ENCODE data around the gene DPH2.

DPH2 gene

DNA sequence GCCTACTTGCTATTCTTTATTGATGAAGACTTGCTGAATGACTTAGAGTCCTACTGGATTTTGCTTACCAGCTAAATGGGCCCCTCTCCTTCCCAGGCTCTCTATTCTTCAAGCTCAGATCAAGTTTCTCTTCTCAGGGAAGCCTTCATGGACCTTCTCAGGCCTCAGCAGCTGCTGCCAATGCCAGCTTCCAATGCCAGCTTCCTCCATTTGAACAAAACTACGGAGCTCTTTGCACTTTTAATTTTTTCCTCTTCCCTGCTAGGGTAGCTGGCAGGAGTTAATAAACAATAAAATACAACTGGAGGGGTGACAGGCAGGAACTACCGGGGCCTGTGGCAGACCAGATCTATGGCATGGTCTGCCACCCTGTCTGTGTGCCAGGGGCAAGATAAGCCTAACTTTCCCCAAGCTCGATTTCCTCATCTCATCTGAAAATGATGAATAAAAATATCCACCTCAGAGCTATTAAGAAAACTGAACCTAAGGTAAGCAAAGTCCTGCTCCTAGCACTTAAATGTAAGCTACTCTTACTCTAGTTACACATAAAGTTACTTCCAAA lies 24.1 kb upstream of the DPH2 start:
- DNase-seq: no peak

DNA sequence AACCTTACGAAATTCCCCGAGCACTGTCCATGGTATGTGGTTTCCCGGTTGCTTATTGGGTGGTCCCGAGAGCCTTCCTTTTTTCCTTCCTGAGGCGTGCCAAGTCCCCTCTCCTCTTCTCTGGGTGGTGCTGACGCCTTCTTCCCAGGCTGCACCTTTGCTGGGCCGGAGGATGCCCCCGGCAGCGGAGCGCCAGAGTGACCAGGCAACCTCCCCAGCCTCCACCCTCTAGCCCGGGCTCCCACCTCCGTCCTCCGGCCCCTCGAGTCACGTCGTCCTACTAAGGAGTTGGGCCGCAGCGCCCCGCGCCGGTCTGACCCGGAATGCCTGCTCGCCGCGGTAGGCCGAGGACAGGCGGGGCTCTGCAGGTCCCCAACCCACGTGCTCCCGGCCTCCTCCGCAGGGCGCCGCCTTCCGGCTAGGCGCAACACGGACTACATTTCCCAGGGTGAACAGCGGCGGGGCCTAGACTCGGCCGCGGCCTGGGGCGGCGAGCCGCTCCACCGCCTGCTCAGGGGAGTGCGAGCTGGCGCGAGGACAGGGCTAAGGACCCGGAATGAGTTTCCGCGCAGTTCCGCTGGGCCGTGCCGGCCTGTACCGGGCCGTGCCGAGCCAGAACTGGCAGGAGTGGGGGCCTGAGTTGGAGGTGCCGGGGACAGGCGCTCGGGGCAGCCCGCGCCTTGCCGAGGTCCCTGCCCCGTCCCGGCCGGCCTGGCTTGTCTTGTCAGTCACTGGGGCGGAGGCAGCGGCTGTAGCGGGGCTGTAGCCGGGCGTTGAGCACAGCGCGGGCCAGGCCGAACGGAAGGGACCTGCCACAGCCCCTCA lies 23.4 kb upstream of the DPH2 start, which contains the start of gene IPO13:
TSS of gene IPO13 (plus strand) at position 715 of the 825 bp plus-strand sequence. CDS start 651 bp downstream, outside the sequence.
- DNase-seq: peak; percentile 98

DNA sequence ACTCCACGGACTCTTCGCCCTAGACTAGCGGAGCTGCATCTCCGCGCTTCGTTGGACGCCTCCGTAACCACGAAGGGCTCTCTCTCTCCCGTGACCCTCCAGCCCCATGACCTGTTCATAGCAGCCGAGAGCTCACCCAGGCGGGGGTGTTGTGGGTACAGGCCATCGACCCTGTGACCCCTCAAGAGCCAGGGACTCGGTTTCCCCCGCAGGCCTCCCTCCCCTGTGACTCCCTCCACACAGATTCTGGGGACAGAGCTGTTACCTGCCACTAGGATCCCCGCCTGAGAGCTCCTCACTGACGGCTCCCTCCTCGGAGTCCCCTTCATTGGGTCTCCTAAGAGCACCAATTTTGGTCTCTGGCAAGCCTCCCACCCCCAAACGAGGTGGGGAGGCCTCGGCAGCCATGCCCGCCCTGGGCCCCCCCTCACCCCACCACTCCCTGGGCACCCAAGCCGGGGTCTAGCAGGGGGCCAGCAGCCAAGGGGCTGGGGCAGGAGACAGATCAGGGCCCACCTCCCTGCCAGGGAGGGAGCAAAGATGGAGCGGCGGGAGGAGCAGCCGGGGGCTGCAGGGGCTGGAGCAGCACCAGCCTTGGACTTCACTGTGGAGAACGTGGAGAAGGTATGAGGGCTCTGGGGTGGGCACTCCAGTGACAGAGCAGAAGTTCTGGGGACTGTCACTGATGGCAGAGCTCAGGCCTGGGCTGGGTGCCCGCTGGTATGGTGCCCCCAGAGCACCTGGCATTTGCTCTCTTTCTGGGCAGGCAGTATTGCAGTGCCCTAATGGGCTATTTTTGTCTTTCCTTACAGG lies 22.5 kb upstream of the DPH2 start:
- no peak for DNase-seq

GRCh38 chr1:43947874-43948437 lies 21.9 kb upstream of the DPH2 start:
- peak; percentile 34 for DNase-seq

- no peak for DNase-seq
These were observed 20.1 kb upstream of the DPH2 start for GRCh38 chr1:43949678-43950077.

DNA sequence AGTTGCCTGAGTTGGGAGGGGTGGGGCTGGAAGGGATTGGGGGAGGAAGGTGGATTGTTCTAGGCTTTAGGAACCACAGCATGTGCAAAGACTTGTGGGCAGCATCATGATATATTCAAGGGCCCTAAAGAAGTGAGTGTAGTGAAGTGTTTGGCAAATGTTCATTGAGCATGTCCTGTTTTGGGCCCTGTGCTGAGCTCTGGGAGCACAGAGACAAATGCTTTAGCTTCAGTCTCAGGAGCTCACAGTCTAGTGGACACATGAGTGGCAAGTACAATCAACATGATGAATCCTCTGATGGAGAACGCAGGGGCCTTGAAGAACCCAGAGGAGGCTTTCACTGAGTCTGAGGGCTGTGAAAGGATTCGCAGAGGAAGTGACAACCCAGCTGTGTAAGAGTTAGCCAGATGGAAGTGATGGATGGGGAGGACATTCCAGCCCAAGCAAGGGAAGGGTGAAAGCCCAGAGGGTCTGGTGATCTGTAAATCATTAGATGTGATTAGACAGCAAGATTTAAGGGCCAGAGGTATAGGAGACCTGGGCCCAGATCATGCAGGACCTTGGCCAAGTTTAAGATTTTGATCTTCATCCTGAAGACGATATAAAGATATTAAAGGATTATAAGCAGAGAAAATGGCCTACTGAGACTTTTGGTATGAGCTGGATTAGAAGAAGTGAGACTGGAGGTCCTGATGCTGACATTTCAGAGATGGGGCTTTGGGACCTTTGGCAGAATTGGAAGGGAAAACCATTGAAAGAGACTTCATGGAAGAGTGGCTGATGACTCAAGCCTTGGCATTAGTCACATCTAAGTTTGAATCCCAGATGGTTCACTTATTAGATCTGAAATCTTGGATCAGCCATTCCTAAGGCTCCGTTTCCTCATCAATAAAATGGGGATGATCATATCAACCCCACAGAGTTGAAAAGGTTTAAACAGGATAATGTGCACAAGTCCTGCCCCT lies 18.5 kb upstream of the DPH2 start:
- no peak for DNase-seq

GRCh38 chr1:43952731-43953346 lies 17.0 kb upstream of the DPH2 start:
- no peak for DNase-seq

DNA sequence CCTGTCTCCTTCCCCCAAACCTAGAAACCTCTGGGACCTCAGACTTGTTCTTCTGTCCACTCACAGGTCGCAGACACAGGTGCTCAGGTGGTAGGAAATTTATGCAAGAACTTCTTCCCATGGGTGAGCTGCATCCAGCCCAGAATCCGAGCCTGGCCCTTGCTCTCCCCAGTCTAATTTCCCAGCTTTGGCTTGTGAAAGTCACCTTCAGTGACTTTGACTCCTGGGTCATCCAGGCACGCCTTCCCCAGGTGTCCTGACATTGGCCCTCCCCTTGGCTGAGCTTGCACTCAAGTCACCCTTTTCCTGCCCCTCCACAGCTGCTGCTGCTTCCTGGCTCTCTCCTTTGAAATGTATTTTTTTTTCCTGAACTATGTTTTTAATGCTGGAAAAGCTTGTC lies 16.4 kb upstream of the DPH2 start:
- no peak for DNase-seq

GRCh38 chr1:43954036-43954435 lies 15.8 kb upstream of the DPH2 start:
- peak; percentile 88 for DNase-seq

- DNase-seq: no peak
These were observed 13.6 kb upstream of the DPH2 start for GRCh38 chr1:43956234-43956633.

GRCh38 chr1:43957407-43958040 lies 12.3 kb upstream of the DPH2 start:
- DNase-seq: peak; percentile 14

GRCh38 chr1:43958351-43959255 lies 11.2 kb upstream of the DPH2 start:
- DNase-seq: no peak

DNA sequence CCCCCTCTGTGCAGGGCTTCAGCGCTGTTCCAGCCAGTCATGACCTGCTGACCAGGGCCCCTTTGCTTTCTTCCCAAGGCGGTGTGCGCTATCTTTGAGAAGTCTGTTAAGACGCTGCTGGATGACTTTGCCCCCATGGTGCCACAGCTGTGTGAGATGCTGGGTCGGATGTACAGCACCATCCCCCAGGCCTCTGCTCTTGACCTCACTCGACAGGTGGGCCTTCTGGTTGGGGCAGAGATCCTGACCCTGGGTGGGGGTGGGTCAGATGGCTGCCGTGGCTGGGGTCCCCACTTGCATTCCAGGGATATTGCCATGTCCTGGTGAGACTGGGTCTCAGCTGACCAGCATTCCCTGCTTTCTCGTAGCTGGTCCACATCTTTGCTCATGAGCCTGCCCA lies 9.0 kb upstream of the DPH2 start:
- DNase-seq: no peak

DNA sequence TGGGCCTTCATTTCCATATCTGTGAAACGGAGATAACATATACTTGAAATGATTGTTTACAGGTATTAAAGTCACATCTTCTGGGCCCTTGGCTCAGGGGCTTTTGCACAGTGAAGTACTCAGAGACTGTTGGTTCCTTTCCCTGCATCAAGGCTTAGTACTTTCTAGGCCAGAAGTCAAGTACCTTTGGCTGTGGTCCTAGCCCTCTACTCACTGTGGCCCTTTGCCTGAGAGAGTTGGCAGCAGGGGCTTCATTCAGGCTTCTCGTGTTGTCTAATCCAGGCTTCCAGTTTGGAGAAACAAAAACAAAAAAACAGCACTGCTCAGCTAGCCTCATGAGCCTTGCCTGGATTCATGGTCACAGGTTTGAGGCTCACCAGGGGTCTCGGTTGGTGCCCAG lies 8.1 kb upstream of the DPH2 start:
- no peak for DNase-seq

- DNase-seq: peak; percentile 68
These were observed 7.5 kb upstream of the DPH2 start for GRCh38 chr1:43962324-43962723.

GRCh38 chr1:43963006-43963405 lies 6.8 kb upstream of the DPH2 start:
- DNase-seq: no peak

DNA sequence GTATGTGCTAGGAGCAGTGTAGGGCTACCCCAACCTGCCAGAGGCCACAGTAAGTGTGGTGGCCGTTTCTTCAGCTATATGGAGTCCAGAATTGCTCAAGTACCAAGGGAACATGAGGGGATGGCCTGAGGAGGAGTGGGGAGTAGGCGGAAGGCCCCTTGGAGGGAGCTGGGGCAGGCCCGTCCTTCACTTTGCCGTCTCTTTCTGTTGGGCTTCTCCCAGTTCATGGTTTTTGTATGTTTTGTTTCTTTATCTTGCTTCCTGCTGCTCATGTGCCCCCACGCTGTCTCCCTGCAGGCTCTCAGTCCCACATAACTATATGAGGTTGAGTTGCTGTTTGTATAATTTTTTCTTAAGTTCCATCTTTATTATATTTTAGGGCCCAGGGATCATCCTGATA lies 5.9 kb upstream of the DPH2 start:
- no peak for DNase-seq

DNA sequence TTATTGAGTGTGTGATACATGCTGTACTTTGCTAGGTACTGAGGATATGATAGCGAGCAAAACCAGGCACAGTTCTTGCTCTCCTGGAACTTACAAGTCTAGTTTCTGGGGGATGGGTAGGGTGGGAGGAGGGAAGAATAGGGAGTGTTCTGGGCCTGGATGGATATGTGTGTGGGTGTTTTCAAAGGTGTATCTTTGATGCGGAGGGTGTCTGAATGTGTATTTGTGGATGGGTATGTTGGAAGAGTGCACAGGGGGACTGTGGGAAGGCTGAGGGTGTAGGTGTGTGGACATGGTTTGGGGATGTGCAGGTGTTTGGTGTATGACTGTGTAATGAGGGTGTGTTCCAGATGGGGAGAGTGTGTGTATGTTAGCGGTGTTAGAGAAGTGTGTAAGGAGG lies 4.5 kb upstream of the DPH2 start:
- no peak for DNase-seq

DNA sequence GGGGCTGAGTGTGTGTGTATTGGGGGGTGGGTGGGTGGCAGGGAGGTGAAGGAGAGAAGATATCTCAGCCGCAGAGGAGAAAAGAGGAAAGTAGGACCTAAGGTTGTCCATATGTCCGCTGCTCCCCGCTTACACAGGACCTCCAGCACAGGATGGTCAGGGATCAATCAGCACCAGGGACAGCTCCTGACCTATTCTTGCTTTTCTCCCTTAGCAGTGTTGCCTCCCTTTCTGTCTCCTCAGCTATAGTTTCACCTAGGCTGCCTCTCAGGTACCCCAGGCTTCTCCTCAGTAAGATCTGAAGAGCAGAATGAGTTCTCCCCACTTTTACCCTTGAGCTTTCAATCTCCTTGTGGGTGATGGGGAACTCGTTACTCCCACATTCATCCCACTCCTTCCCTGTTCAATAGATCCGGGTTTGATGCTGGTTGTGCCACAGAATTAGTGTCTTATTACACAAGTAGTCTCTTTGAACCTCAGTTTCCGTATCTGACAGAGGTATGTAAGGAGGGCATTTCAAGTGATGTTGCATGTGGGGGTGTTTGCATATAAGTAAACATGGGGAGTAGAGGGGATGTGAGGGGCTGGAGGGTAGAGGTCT lies 1.4 kb upstream of the DPH2 start:
- DNase-seq: no peak

DNA sequence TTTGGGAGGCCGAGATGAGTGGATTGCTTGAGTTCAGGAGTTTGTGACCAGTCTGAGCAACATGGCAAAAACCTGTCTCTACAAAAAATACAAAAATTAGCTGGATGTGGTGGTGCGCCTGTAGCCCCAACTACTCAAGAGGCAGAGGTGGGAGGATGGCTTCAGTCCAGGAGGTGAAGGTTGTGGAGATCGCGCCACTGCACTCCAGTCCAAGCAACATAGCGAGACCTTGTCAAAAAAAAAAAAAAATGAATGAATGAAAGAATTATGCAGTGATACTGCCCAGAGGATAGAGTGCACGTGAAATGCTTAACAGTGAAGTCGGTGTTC lies 429 bp upstream of the DPH2 start:
- DNase-seq: no peak

Data from midbrain (tissue), 1 donor.